Spleen (tissue), 11 donors: ENCODE data around the gene EME1. TPM values are rescaled to one million over a fixed set of nuclear protein-coding genes. Genes with fewer than 3 reads are reported as not detected.

Source experiments
- DNase-seq: peaks from one replicate; pipeline ENCODE4 v3.0.0-alpha.2; 2020
- H3K27ac ChIP-seq, 8 donors: fragments of 200-600 bp; sonication (generic) in 7 of 8; 1 replicate in 4 of 8; 2 replicates in 4 of 8; pipeline versions ENCODE4 v1.5.0 to v1.8.0; 2016 to 2021; ENCODE audit warnings: inconsistent platforms in 4 of 8, mild to moderate bottlenecking in 4 of 8, moderate library complexity in 1 of 8
- H3K27me3 ChIP-seq, 7 donors: fragments of 200-600 bp; sonication (generic) in 6 of 7; replicated peaks in 1 of 7; 1 replicate in 4 of 7; 2 replicates in 3 of 7; pipeline versions ENCODE4 v1.5.0 to v1.8.0; 2016 to 2021; ENCODE audit warnings: inconsistent platforms in 3 of 7, mild to moderate bottlenecking in 1 of 7
- H3K36me3 ChIP-seq, 6 donors: fragments of 200-600 bp; sonication (generic) in 5 of 6; 1 replicate in 4 of 6; 2 replicates in 2 of 6; pipeline versions ENCODE4 v1.5.0 to v1.8.0; 2016 to 2021; ENCODE audit warnings: inconsistent platforms in 2 of 6
- H3K4me1 ChIP-seq, 6 donors: fragments of 200-600 bp; sonication (generic) in 5 of 6; 1 replicate in 3 of 6; 2 replicates in 3 of 6; pipeline versions ENCODE4 v1.5.0 to v1.8.0; 2016 to 2021; ENCODE audit warnings: inconsistent platforms in 3 of 6
- H3K4me3 ChIP-seq, 8 donors: fragments of 200-600 bp; sonication (generic) in 7 of 8; 1 replicate in 4 of 8; 2 replicates in 4 of 8; pipeline versions ENCODE4 v1.5.0 to v1.8.0; 2016 to 2021; ENCODE audit warnings: inconsistent platforms in 4 of 8, mild to moderate bottlenecking in 4 of 8, moderate library complexity in 2 of 8
- H3K9me3 ChIP-seq, 8 donors: fragments of 200-600 bp; sonication (generic) in 7 of 8; 1 replicate in 4 of 8; 2 replicates in 4 of 8; pipeline versions ENCODE4 v1.5.0 to v1.8.0; 2016 to 2021; ENCODE audit warnings: inconsistent platforms in 4 of 8
- POLR2A ChIP-seq, 3 donors: fragments of 450-650 bp; IDR thresholded peaks; one replicate each; pipeline ENCODE4 v1.5.1; 2017; ENCODE audit warnings: antibody characterized with exemption in 3 of 3, mild to moderate bottlenecking in 1 of 3
- POLR2AphosphoS5 ChIP-seq, 3 donors: sonication (generic); formaldehyde crosslinking; IDR thresholded peaks; one replicate each; pipeline ENCODE4 v1.5.1; 2017; ENCODE audit warnings: antibody characterized with exemption in 3 of 3
- WGBS, 5 donors: extraction: QIAGEN DNeasy Blood & Tissue Kit in 3 of 5; methylation state at CpG; one replicate each; pipeline versions ENCODE4 v1.1.5 to v1.1.7; 2013 to 2018; 5-methylcytosine and 5-hydroxymethylcytosine counted together
- intact Hi-C: fragments of 100-400 bp; cut with DNase I; formaldehyde crosslinking; loops from one replicate; pipeline ENCODE4 v1.15.0; 2023; ENCODE audit warnings: low total_unique reads
- polyA plus RNA-seq, 3 donors: library from polyadenylated mRNA; stranded (reverse); fragments of 200-250 nt; gene quantifications; one replicate each; pipeline ENCODE4 v1.2.1, GENCODE V29; 2013
- total RNA-seq, 7 donors: library from RNA; depleted of rRNA in 3 of 7; stranded (reverse); fragments of >200 nt in 3 of 7; fragmentation: NEBNext Ultra II Directional in 4 of 7; extraction: Animal tissue kit (Norgen Biotek cat#: 25700) in 4 of 7; gene quantifications; one replicate each; pipeline versions ENCODE4 v1.1.0 to v1.2.1, GENCODE V29; 2016 to 2021
- TF ChIP-seq, protein P1 (sequence below), 11 experiments: fragments of 200-600 bp in 7 of 11; fragments of 450-650 bp in 4 of 11; sonication (generic) in 4 of 11; IDR thresholded peaks in 8 of 11; conservative IDR thresholded peaks in 3 of 11; 1 replicate in 7 of 11; 2 replicates in 4 of 11; pipeline versions ENCODE4 v1.4.0 to v1.8.0; 2016 to 2021; ENCODE audit warnings: antibody characterized with exemption in 11 of 11, inconsistent platforms in 4 of 11, mild to moderate bottlenecking in 1 of 11
- donor health status: healthy with polysubstance abuse.
- donor health status: DM: no; HTN: no; CAD: no; lungs with moderate emphysema.
- donor health status: DM: no; HTN: no; CAD: no.
- donor health status: Bipolar disorder and iron deficiency.
- donor health status: healthy.
- donor health status: DM: no; HTN: no; CAD: no.
- donor health status: DM: yes; HTN: yes; CAD: no.

The EME1 gene
- total and polyA plus RNA-seq, 10 donors = 0.66 to 3.6 (median 1.9) TPM

DNA sequence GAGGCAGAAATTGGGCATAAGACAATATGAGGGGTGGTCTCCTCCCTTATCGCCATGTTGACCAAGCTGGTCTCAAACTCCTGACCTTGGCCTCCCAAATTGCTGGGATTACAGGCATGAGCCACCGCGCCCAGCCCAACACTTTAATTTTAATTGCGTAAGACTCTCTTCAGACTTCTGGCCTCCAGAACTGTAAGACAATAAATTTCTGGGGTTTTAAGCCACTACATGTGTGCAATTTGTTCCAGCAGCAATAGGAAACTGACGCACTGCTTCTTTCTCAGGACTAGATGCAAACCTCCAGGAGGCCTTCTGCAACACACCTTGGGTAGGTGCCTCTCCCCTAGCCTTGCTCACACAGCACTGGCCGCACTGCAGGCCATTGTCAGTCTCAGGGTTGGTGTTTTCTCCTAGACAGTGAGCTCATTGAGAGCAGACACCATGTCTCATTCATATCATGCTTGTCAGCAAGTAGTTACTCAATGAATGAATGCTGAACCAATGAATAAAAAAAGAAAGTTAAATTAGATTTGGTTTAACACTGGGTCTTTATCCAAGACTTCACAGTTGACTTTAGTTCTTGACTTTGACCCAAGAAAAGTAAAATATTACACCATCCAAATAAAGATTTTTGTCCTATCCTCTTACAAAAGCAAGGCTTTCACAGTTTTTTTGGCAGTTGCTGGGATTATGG is 47.5 kb downstream of the EME1 start:
- WGBS, 5 donors = 85 to 95% (median 89%) methylated on average over 6 of the region's 6 CpGs
- Histone ChIP-seq H3K36me3 (no peaks in the 10 kb centered on the region), H3K27ac (peak overlapping the region; percentile 66 to 89 (median 83)), H3K9me3 (peaks cover 0 to 8% (median 0%) of the 10 kb centered on the region in 8 donors), H3K4me3 (peak overlapping the region in 1 of 8 donors; percentile 48), H3K27me3 (no peaks in the 10 kb centered on the region), H3K4me1 (peaks cover 10 to 49% (median 34%) of the 10 kb centered on the region in 6 donors)
- no peak for DNase-seq
- TF ChIP-seq POLR2AphosphoS5 (IDR thresholded peaks at IDR 0.05) = no peak
- TF ChIP-seq POLR2A (IDR thresholded peaks at IDR 0.05) = no peak
- TF ChIP-seq, protein P1, sequence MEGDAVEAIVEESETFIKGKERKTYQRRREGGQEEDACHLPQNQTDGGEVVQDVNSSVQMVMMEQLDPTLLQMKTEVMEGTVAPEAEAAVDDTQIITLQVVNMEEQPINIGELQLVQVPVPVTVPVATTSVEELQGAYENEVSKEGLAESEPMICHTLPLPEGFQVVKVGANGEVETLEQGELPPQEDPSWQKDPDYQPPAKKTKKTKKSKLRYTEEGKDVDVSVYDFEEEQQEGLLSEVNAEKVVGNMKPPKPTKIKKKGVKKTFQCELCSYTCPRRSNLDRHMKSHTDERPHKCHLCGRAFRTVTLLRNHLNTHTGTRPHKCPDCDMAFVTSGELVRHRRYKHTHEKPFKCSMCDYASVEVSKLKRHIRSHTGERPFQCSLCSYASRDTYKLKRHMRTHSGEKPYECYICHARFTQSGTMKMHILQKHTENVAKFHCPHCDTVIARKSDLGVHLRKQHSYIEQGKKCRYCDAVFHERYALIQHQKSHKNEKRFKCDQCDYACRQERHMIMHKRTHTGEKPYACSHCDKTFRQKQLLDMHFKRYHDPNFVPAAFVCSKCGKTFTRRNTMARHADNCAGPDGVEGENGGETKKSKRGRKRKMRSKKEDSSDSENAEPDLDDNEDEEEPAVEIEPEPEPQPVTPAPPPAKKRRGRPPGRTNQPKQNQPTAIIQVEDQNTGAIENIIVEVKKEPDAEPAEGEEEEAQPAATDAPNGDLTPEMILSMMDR (IDR thresholded peaks at IDR 0.05 in 8 of 11, conservative IDR thresholded peaks at IDR 0.05 in 3 of 11) = no peak
- intact Hi-C loops = no loop called here

DNA sequence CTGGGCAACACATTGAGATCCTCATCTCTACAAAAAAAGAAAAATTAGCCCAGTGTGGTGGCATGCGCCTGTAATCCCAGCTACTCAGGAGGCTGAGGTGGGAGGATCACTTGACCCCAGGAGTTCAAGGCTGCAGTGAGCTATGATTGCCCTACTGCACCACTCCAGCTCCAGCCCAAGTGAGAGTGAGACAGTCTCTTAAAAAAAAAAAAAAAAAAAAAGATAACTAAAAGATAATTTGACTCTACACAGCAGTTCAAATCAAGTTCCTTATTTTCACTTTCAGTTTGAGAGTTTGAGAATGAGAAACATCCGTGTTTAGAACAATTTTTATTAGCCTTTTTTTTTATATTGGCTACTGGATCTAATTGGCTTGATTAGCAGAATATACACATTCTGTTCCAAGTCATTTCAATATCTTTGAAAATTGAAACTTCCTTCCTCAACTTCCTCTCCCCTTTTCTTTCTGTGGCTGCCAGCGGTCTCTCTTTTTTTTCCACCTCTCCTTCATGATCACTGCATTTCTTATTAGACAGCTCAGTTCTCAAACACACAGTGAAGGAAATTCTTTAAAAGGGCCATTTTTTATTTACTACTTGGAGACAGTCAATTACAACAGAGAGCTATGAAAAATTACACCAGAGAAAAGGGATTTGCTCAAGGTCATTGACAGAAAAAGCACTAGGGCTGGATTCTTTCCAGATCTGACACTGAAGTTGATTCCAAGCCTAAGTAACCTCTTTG is 48.5 kb downstream of the EME1 start:
- H3K27ac ChIP-seq = peak overlapping the region; percentile 66 to 89 (median 83)
- H3K36me3 ChIP-seq = no peaks in the 10 kb centered on the region
- H3K4me3 ChIP-seq = peak overlapping the region in 5 of 8 donors; percentile 1 to 48 (median 10)
- no peak for DNase-seq
- 20 to 27% (median 24%) methylated on average over 3 of the region's 3 CpGs for WGBS, 5 donors
- intact Hi-C loops = no loop called here
- peaks cover 0 to 8% (median 0%) of the 10 kb centered on the region in 8 donors for H3K9me3 ChIP-seq
- TF ChIP-seq, protein P1 (IDR thresholded peaks at IDR 0.05 in 8 of 11, conservative IDR thresholded peaks at IDR 0.05 in 3 of 11) = no peak
- no peak for TF ChIP-seq POLR2A (IDR thresholded peaks at IDR 0.05)
- H3K4me1 ChIP-seq = peaks cover 11 to 56% (median 39%) of the 10 kb centered on the region in 6 donors
- no peaks in the 10 kb centered on the region for H3K27me3 ChIP-seq

DNA sequence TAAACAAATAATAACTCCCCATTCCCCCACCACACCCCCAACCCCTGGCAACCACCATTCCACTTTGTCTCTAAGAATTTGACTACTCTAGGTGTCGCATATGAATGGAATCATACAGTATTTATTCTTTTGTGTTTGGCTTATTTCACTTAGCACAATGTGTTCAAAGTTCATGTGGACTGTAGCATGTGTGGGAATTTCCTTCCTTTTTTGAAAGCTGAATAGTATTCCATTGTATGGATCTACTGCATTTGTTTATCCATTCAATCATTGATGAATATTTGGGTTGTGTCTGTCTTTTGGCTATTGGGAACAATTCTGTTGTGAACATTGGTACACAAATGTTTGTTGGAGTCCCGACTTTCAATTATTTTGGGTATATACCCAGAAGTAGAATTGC is 49.7 kb downstream of the EME1 start:
- peak overlapping the region in 4 of 8 donors; percentile 82 to 87 (median 86) for H3K27ac ChIP-seq
- no peak for TF ChIP-seq POLR2A (IDR thresholded peaks at IDR 0.05)
- TF ChIP-seq POLR2AphosphoS5 (IDR thresholded peaks at IDR 0.05) = no peak
- TF ChIP-seq, protein P1 (IDR thresholded peaks at IDR 0.05 in 8 of 11, conservative IDR thresholded peaks at IDR 0.05 in 3 of 11) = no peak
- H3K36me3 ChIP-seq = no peaks in the 10 kb centered on the region
- 93 to 99% (median 98%) methylated on average over 2 of the region's 2 CpGs for WGBS, 5 donors
- peaks cover 23 to 69% (median 51%) of the 10 kb centered on the region in 6 donors for H3K4me1 ChIP-seq
- no peaks in the 10 kb centered on the region for H3K27me3 ChIP-seq
- H3K4me3 ChIP-seq = no peak overlapping the region
- DNase-seq = no peak
- peaks cover 0 to 8% (median 0%) of the 10 kb centered on the region in 8 donors for H3K9me3 ChIP-seq
- intact Hi-C loops = no loop called here
